Measurements from ENCODE around the gene B3GNT8.

DNA sequence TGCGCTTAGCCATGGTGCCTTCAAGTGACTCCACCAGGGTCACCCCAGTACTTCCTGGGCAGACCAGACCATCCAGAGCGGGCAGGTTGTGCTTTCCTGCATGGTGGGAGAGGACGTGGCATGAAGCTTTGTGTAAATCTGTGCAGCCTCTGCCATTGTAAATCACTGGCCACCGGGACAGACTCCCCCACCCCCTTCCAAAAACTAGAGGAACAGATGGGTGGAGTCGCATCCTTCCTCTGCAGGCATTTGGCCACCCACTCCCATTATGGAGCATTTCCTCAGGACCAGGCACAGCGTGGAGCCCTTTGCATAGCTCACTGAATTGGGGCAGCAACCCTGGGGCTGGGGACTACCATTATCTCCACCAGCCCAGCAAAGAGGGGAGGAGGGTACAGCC lies 21.4 kb downstream of the B3GNT8 start:
- TF ChIP-seq EZH2 (IDR thresholded peaks at IDR 0.05; ENCODE audit: insufficient read depth, low read length): no peak
- TF ChIP-seq CTCF (IDR thresholded peaks at IDR 0.05; ENCODE audit: insufficient read depth, low read depth, low read length): no peak

Measured in astrocyte (in vitro differentiated cells and primary cell).